H1 (cell line): Measurements from ENCODE around the gene KLK10. TPM values are rescaled to one million over a fixed set of nuclear protein-coding genes. Genes with fewer than 3 reads are reported as not detected.

Experiments
- CTCF ChIA-PET: fragments of 300-600 bp; sonication (Branson Sonifier 250); formaldehyde crosslinking; loops from one replicate; lab custom pipeline; 2021; ENCODE audit not compliant: partially characterized antibody; lab: Charles Lee
- POLR2A ChIA-PET: fragments of 300-600 bp; sonication (Branson Sonifier 250); formaldehyde crosslinking; loops from one replicate; lab custom pipeline; 2021; ENCODE audit warnings: inconsistent platforms; ENCODE audit not compliant: partially characterized antibody; lab: Charles Lee
- DNase-seq, 2 experiments: peaks; one replicate each; pipeline versions ENCODE4 v3.0.0 to v3.0.0-alpha.2; 2010 to 2022; ENCODE audit warnings: low spot score in 2 of 2, low read depth in 1 of 2, mixed read lengths in 1 of 2
- FAIRE-seq: peaks from 2 replicates; lab custom pipeline; 2011; peaks lifted over from hg19 to GRCh38; lab: Jason Lieb, UNC
- H2AFZ ChIP-seq: 2 replicates; pipeline ENCODE4 v1.8.1; 2012; ENCODE audit warnings: low read length, inconsistent platforms
- H2AK5ac ChIP-seq: 2 replicates; pipeline ENCODE4 v1.6.1; 2013; ENCODE audit warnings: low read depth, low read length
- H2BK120ac ChIP-seq: replicated peaks from 2 replicates; pipeline ENCODE3; 2013; ENCODE audit warnings: low read depth, low read length, inconsistent platforms
- H2BK12ac ChIP-seq: 2 replicates; pipeline ENCODE4 v1.6.1; 2013; ENCODE audit warnings: low read depth, low read length
- H2BK15ac ChIP-seq: 2 replicates; pipeline ENCODE4 v1.6.1; 2013; ENCODE audit warnings: low read length
- H2BK20ac ChIP-seq: 2 replicates; pipeline ENCODE4 v1.6.1; 2013; ENCODE audit warnings: low read length
- H2BK5ac ChIP-seq: 2 replicates; pipeline ENCODE4 v1.6.1; 2013; ENCODE audit warnings: low read depth, low read length
- H3K14ac ChIP-seq: 2 replicates; pipeline ENCODE4 v1.6.1; 2013; ENCODE audit warnings: inconsistent platforms; ENCODE audit not compliant: insufficient read length
- H3K18ac ChIP-seq: 2 replicates; pipeline ENCODE4 v1.6.1; 2013; ENCODE audit warnings: low read length; ENCODE audit errors: extremely low read depth
- H3K23ac ChIP-seq: 2 replicates; pipeline ENCODE4 v1.6.1; 2013; ENCODE audit warnings: inconsistent platforms; ENCODE audit not compliant: insufficient read length
- H3K23me2 ChIP-seq: 2 replicates; pipeline ENCODE4 v1.6.1; 2013; ENCODE audit warnings: low read depth, low read length
- H3K27ac ChIP-seq: 2 replicates; pipeline ENCODE4 v1.6.1; 2011; ENCODE audit warnings: low read depth, low read length, inconsistent platforms
- H3K27me3 ChIP-seq, 4 experiments: replicated peaks in 1 of 4; 1 replicate in 1 of 4; 2 replicates in 3 of 4; pipeline versions ENCODE4 v1.6.1 to v1.8.1; 2011 to 2013; ENCODE audit warnings: low read length in 3 of 4, mild to moderate bottlenecking in 3 of 4, inconsistent platforms in 2 of 4, mixed read lengths in 2 of 4, moderate library complexity in 1 of 4; ENCODE audit not compliant: control insufficient read depth in 3 of 4, insufficient read depth in 3 of 4; ENCODE audit errors: extremely low read depth in 1 of 4
- H3K36me3 ChIP-seq, 4 experiments: 2 replicates each; pipeline versions ENCODE4 v1.6.1 to v1.8.1; 2011 to 2013; ENCODE audit warnings: mild to moderate bottlenecking in 4 of 4, low read length in 3 of 4, moderate library complexity in 2 of 4, control low read depth in 1 of 4, inconsistent platforms in 1 of 4; ENCODE audit not compliant: insufficient read depth in 4 of 4, control insufficient read depth in 2 of 4
- H3K4ac ChIP-seq: replicated peaks from 2 replicates; pipeline ENCODE3; 2013; ENCODE audit warnings: low read length, low read depth, mixed read lengths, inconsistent platforms; ENCODE audit not compliant: insufficient read length
- H3K4me1 ChIP-seq, 4 experiments: replicated peaks in 1 of 4; 1 replicate in 1 of 4; 2 replicates in 3 of 4; pipeline versions ENCODE4 v1.6.1 to v1.8.1; 2011 to 2013; ENCODE audit warnings: low read length in 3 of 4, inconsistent platforms in 2 of 4, mixed read lengths in 1 of 4; ENCODE audit not compliant: insufficient read depth in 4 of 4, control insufficient read depth in 3 of 4
- H3K4me2 ChIP-seq, 2 experiments: 2 replicates each; pipeline versions ENCODE4 v1.6.1 to v1.8.1; 2011 to 2013; ENCODE audit warnings: low read depth in 2 of 2, low read length in 2 of 2, control low read depth in 1 of 2, inconsistent platforms in 1 of 2, mild to moderate bottlenecking in 1 of 2; ENCODE audit not compliant: insufficient read depth in 1 of 2
- H3K4me3 ChIP-seq, 4 experiments: fragments of 200-600, 300-600 bp in 1 of 4; sonication (generic), shearing (Covaris generic), sonication (Bioruptor Twin) in 1 of 4; 2 replicates each; pipeline versions ENCODE4 v1.5.1 to v1.8.1; 2011 to 2016; ENCODE audit warnings: low read length in 4 of 4, low read depth in 3 of 4, control low read depth in 2 of 4, inconsistent platforms in 2 of 4, mild to moderate bottlenecking in 2 of 4, mixed read lengths in 1 of 4, moderate library complexity in 1 of 4; ENCODE audit not compliant: insufficient read depth in 2 of 4; ENCODE audit errors: extremely low read depth in 1 of 4
- H3K56ac ChIP-seq: replicated peaks from 2 replicates; pipeline ENCODE3; 2013; ENCODE audit warnings: low read depth, mild to moderate bottlenecking, mixed read lengths, low read length, inconsistent platforms; ENCODE audit not compliant: insufficient read length
- H3K79me1 ChIP-seq: 2 replicates; pipeline ENCODE4 v1.6.1; 2013; ENCODE audit warnings: low read depth, low read length, control low read depth
- H3K79me2 ChIP-seq, 2 experiments: 2 replicates each; pipeline versions ENCODE4 v1.6.1 to v1.8.1; 2012 to 2013; ENCODE audit warnings: low read length in 2 of 2, mild to moderate bottlenecking in 2 of 2, inconsistent platforms in 1 of 2; ENCODE audit not compliant: insufficient read depth in 2 of 2, control insufficient read depth in 1 of 2
- H3K9ac ChIP-seq, 4 experiments: replicated peaks in 1 of 4; 1 replicate in 1 of 4; 2 replicates in 3 of 4; pipeline versions ENCODE4 v1.6.1 to v1.8.1; 2011 to 2013; ENCODE audit warnings: low read depth in 3 of 4, low read length in 3 of 4, control low read depth in 2 of 4, mild to moderate bottlenecking in 2 of 4, moderate library complexity in 2 of 4, inconsistent platforms in 1 of 4; ENCODE audit errors: extremely low read depth in 1 of 4
- H3K9me3 ChIP-seq, 2 experiments: 2 replicates each; pipeline versions ENCODE4 v1.6.1 to v1.8.1; 2012 to 2013; ENCODE audit warnings: mild to moderate bottlenecking in 2 of 2, moderate library complexity in 2 of 2, control low read depth in 1 of 2, inconsistent platforms in 1 of 2, low read depth in 1 of 2, low read length in 1 of 2, mixed read lengths in 1 of 2; ENCODE audit not compliant: insufficient read depth in 2 of 2
- H4K20me1 ChIP-seq, 2 experiments: replicated peaks in 1 of 2; 2 replicates each; pipeline versions ENCODE3 to v1.8.1; 2011 to 2013; ENCODE audit warnings: inconsistent platforms in 2 of 2, low read length in 2 of 2, mild to moderate bottlenecking in 1 of 2; ENCODE audit not compliant: insufficient read depth in 2 of 2, control insufficient read depth in 1 of 2
- H4K5ac ChIP-seq: 2 replicates; pipeline ENCODE4 v1.6.1; 2013; ENCODE audit warnings: low read length, low read depth, mixed read lengths, inconsistent platforms; ENCODE audit not compliant: insufficient read length
- H4K8ac ChIP-seq: 2 replicates; pipeline ENCODE4 v1.8.0; 2013; ENCODE audit warnings: mild to moderate bottlenecking, moderate library complexity, low read length, inconsistent platforms; ENCODE audit not compliant: insufficient read depth; ENCODE audit errors: extremely low read depth
- H4K91ac ChIP-seq: replicated peaks from 2 replicates; pipeline ENCODE3; 2013; ENCODE audit warnings: low read length, mixed read lengths, inconsistent platforms; ENCODE audit not compliant: insufficient read length
- ASH2L ChIP-seq: fragments of 200-600, 300-600 bp; sonication (generic); IDR thresholded peaks from one replicate; pipeline ENCODE4 v1.7.1; 2017; ENCODE audit warnings: low read length
- FOSL1 ChIP-seq: IDR thresholded peaks from 2 replicates; pipeline ENCODE4 v1.6.1; 2011; ENCODE audit warnings: mild to moderate bottlenecking, low read depth, low read length, moderate library complexity; ENCODE audit not compliant: insufficient read depth
- SP2 ChIP-seq: IDR thresholded peaks from 2 replicates; pipeline ENCODE4 v1.6.1; 2012; ENCODE audit warnings: mild to moderate bottlenecking, low read length, inconsistent platforms
- WGBS, 2 experiments: shearing (Covaris generic) in 1 of 2; methylation state at CpG; one replicate each; pipeline versions ENCODE4 v1.1.6 to v1.1.7; 2013 to 2015; ENCODE audit warnings: low lambda C conversion rate in 2 of 2, mixed read lengths in 2 of 2, inconsistent platforms in 1 of 2, low coverage in 1 of 2, missing lambda C conversion rate in 1 of 2; ENCODE audit not compliant: insufficient replicate concordance in 2 of 2, insufficient coverage in 1 of 2, insufficient read length in 1 of 2; ENCODE audit errors: extremely low coverage in 1 of 2, missing lambda C conversion rate in 1 of 2; 5-methylcytosine and 5-hydroxymethylcytosine counted together
- polyA plus RNA-seq, 7 experiments: library from polyadenylated mRNA; depleted of rRNA in 3 of 7; stranded (reverse) in 5 of 7; unstranded in 2 of 7; fragments of >200 nt in 5 of 7; fragments of 200-250 nt in 2 of 7; gene quantifications; 1 replicate in 5 of 7; 2 replicates in 1 of 7; 4 replicates in 1 of 7; pipeline versions ENCODE4 v1.2.1 to v1.2.3, GENCODE V29; 2011 to 2013; ENCODE audit warnings: missing spikeins in 2 of 7, mixed read lengths in 2 of 7
- total RNA-seq: library from RNA; stranded (reverse); fragmentation: NEBNext Ultra II Directional; extraction: Animal tissue kit (Norgen Biotek cat#: 25700); gene quantifications from 2 replicates; pipeline ENCODE4 v1.2.1, GENCODE V29; 2021

KLK10 gene
- total and polyA plus RNA-seq, 2 of the 8 experiments (the other 6 are each of a cell fraction or from before 2014, with no cell fraction given) = 4.8 to 9.7 TPM

DNA sequence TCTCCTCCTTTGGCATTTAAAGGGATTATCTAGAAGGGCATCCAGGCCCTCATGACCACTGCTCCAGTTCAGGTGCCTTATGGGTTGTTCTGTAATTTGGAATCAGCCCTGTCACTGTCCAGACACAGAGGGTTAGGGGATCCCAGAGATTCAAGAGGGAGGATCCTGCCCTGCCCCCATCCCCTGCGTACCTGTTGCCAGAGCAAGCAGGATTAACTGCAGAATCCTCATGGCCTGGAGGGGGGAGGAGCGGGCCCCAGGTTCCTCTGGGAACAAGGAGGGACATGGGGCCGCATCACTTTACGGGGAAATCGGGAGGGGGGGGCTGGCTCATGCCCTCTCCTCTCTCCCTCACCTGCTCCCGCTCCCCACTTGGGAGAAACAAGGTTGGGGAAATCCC is 5.9 kb upstream of the KLK10 start:
- H2AK5ac ChIP-seq = no peak overlapping the region
- no peak overlapping the region for H3K4me3 ChIP-seq
- WGBS, 2 experiments = 73% methylated on average over 2 of the region's 6 CpGs; no CpG with 5 or more reads in 1 of the 2 experiments
- CTCF ChIA-PET = interaction anchor here (1.1 to 15.0 kb wide), 5 partner anchors 8 to 96 kb away, joined by 4 to 269 read pairs (median 4); partner anchors contain the start of genes KLK12 and KLK8
- H3K79me2 ChIP-seq = no peaks in the 10 kb centered on the region
- peaks cover 3 to 25% (median 17%) of the 10 kb centered on the region in 4 experiments for H3K4me1 ChIP-seq
- peak; percentile 20 for TF ChIP-seq ASH2L
- TF ChIP-seq SP2 = no peak
- no peak for TF ChIP-seq FOSL1
- peaks cover 0 to 1% (median 0%) of the 10 kb centered on the region in 4 experiments; a peak in 1 of 7 replicates for H3K27me3 ChIP-seq
- H2BK15ac ChIP-seq = no peak overlapping the region
- no peak overlapping the region for H2BK20ac ChIP-seq
- H3K27ac ChIP-seq = no peak overlapping the region
- no peak overlapping the region; the same call in 1 of the 2 replicates for H3K18ac ChIP-seq
- FAIRE-seq (no peak), DNase-seq (no peak)
- no peaks in the 10 kb centered on the region; the same call in 1 of the 2 replicates for H3K23me2 ChIP-seq
- no peak overlapping the region for H3K56ac ChIP-seq
- H4K20me1 ChIP-seq = no peaks in the 10 kb centered on the region
- H4K5ac ChIP-seq = no peak overlapping the region
- POLR2A ChIA-PET = interaction anchor here (1.3 kb wide), 1 partner anchor 71 kb away, joined by 4 read pairs; no protein-coding TSS in a partner anchor
- no peak overlapping the region for H2AFZ ChIP-seq
- no peaks in the 10 kb centered on the region for H3K36me3 ChIP-seq
- no peak overlapping the region for H3K14ac ChIP-seq
- H3K9me3 ChIP-seq = no peaks in the 10 kb centered on the region
- H3K79me1 ChIP-seq = no peaks in the 10 kb centered on the region
- H3K4ac ChIP-seq = no peak overlapping the region
- H4K91ac ChIP-seq = no peak overlapping the region
- no peak overlapping the region for H3K23ac ChIP-seq
- H3K4me2 ChIP-seq = no peak overlapping the region; a peak in 1 of 4 replicates
- peak overlapping the region; percentile 30; the same call in 1 of the 2 replicates for H2BK12ac ChIP-seq
- H2BK5ac ChIP-seq = no peak overlapping the region
- H2BK120ac ChIP-seq = no peak overlapping the region
- H3K9ac ChIP-seq = no peak overlapping the region
- no peak overlapping the region for H4K8ac ChIP-seq
